Loucy (cell line): ENCODE measurements around the gene PHYKPL.

Experiments used
- H2AFZ ChIP-seq: fragments of 200-600 bp; sonication (generic); 2 replicates; pipeline ENCODE4 v1.6.0; 2016; ENCODE audit warnings: antibody characterized with exemption, mild to moderate bottlenecking, low read length, moderate library complexity
- H3F3A ChIP-seq: fragments of 200-600 bp; 2 replicates; pipeline ENCODE4 v1.6.0; 2016; ENCODE audit warnings: antibody characterized with exemption, low read depth, mild to moderate bottlenecking
- H3K27me3 ChIP-seq: fragments of 200-600 bp; sonication (generic); 2 replicates; pipeline ENCODE4 v1.6.1; 2014; ENCODE audit warnings: low read length, mild to moderate bottlenecking; ENCODE audit not compliant: insufficient read depth, poor library complexity, severe bottlenecking
- H3K36me3 ChIP-seq: fragments of 200-600 bp; sonication (generic); 2 replicates; pipeline ENCODE4 v1.6.1; 2016; ENCODE audit warnings: low read length; ENCODE audit not compliant: insufficient read depth
- H3K4me1 ChIP-seq: fragments of 200-600 bp; sonication (generic); 2 replicates; pipeline ENCODE4 v1.5.1; 2014; ENCODE audit warnings: low read length, mild to moderate bottlenecking; ENCODE audit not compliant: insufficient read depth, poor library complexity, severe bottlenecking
- H3K4me2 ChIP-seq: fragments of 200-600 bp; sonication (generic); 2 replicates; pipeline ENCODE4 v1.6.0; 2014; ENCODE audit warnings: antibody characterized with exemption, low read length, low read depth, mild to moderate bottlenecking; ENCODE audit not compliant: poor library complexity, severe bottlenecking
- H3K4me3 ChIP-seq: fragments of 200-600 bp; sonication (generic); 2 replicates; pipeline ENCODE4 v1.5.1; 2014; ENCODE audit warnings: low read length, mild to moderate bottlenecking, mixed read lengths; ENCODE audit not compliant: poor library complexity, severe bottlenecking
- H3K79me2 ChIP-seq: fragments of 200-600 bp; sonication (generic); 2 replicates; pipeline ENCODE4 v1.6.1; 2014; ENCODE audit warnings: low read length; ENCODE audit not compliant: insufficient read depth
- H3K9ac ChIP-seq: fragments of 200-600 bp; sonication (generic); 2 replicates; pipeline ENCODE4 v1.6.0; 2014; ENCODE audit warnings: mild to moderate bottlenecking, low read depth, low read length, moderate library complexity; ENCODE audit not compliant: poor library complexity, severe bottlenecking
- H3K9me2 ChIP-seq: fragments of 200-600 bp; sonication (generic); replicated peaks from 2 replicates; pipeline ENCODE4 v1.6.1; 2016; ENCODE audit warnings: low read depth, low read length, mixed read lengths
- H3K9me3 ChIP-seq: fragments of 200-600 bp; sonication (generic); 2 replicates; pipeline ENCODE4 v1.6.1; 2014; ENCODE audit warnings: mild to moderate bottlenecking, antibody characterized with exemption, low read length, low read depth; ENCODE audit not compliant: insufficient read depth
- H4K20me1 ChIP-seq: fragments of 200-600 bp; sonication (generic); 2 replicates; pipeline ENCODE4 v1.6.0; 2014; ENCODE audit warnings: antibody characterized with exemption, low read length, mild to moderate bottlenecking; ENCODE audit not compliant: insufficient read depth, poor library complexity, severe bottlenecking
- EZH2phosphoT487 ChIP-seq: fragments of 200-600 bp; IDR thresholded peaks from 2 replicates; pipeline ENCODE4 v1.6.1; 2018; ENCODE audit warnings: antibody characterized with exemption, mild to moderate bottlenecking, moderate library complexity, borderline replicate concordance
- TF ChIP-seq, protein P1 (sequence below): fragments of 200-600 bp; sonication (generic); conservative IDR thresholded peaks from 2 replicates; pipeline ENCODE4 v1.5.1; 2014; ENCODE audit warnings: mild to moderate bottlenecking, antibody characterized with exemption, low read length

PHYKPL gene

DNA sequence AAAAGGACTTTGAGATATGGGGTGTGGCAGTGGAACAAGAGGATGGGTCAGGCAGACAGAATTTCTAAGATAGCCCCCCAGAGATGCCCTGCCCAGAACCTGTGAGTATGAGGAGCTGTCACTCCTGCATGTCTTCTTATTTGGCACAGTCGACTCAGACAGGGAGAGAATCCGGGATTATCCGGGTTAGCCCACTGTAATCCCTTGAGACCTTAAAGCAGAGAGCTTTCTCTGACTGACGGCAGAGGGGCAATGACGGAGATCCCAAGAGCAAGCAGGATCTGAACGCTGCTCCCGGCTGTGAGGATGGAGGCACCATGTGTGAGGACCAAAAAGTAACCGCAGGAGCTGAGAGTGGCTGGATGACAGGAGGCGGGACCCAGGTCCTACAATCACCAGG, 70.1 kb downstream of the PHYKPL start:
- no peak overlapping the region for H3K4me2 ChIP-seq
- no peaks in the 10 kb centered on the region for H3K27me3 ChIP-seq
- no peaks in the 10 kb centered on the region for H4K20me1 ChIP-seq
- H3K9ac ChIP-seq = no peak overlapping the region
- H3K9me3 ChIP-seq = no peaks in the 10 kb centered on the region
- no peak for TF ChIP-seq EZH2phosphoT487
- TF ChIP-seq, protein P1, sequence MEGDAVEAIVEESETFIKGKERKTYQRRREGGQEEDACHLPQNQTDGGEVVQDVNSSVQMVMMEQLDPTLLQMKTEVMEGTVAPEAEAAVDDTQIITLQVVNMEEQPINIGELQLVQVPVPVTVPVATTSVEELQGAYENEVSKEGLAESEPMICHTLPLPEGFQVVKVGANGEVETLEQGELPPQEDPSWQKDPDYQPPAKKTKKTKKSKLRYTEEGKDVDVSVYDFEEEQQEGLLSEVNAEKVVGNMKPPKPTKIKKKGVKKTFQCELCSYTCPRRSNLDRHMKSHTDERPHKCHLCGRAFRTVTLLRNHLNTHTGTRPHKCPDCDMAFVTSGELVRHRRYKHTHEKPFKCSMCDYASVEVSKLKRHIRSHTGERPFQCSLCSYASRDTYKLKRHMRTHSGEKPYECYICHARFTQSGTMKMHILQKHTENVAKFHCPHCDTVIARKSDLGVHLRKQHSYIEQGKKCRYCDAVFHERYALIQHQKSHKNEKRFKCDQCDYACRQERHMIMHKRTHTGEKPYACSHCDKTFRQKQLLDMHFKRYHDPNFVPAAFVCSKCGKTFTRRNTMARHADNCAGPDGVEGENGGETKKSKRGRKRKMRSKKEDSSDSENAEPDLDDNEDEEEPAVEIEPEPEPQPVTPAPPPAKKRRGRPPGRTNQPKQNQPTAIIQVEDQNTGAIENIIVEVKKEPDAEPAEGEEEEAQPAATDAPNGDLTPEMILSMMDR = no peak
- no peaks in the 10 kb centered on the region for H3K4me1 ChIP-seq
- no peaks in the 10 kb centered on the region for H3F3A ChIP-seq
- H3K9me2 ChIP-seq = no peaks in the 10 kb centered on the region
- H3K79me2 ChIP-seq = no peaks in the 10 kb centered on the region
- H2AFZ ChIP-seq = no peak overlapping the region
- no peaks in the 10 kb centered on the region for H3K36me3 ChIP-seq
- no peak overlapping the region for H3K4me3 ChIP-seq

DNA sequence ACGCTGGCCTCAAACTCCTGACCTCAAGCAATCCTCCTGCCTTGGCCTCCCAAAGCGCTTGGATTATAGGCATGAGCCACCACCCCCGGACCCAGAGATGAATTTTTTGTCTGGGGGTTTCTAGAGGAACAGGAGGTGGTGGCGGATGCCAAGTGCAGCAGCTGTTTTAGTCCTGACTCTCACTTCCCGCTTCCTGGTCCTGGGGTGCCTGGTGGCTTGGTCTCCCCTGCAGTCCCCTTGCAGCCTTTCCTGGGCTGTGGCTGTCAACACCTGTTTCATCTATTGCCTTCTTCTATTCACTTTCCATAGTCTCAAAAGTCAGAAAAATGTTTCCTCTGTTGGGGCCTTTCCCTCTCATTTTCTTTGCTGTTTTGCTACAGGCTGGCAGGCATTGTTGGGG, 72.4 kb downstream of the PHYKPL start:
- no peaks in the 10 kb centered on the region for H3K9me3 ChIP-seq
- no peaks in the 10 kb centered on the region for H3K4me1 ChIP-seq

More for the DNA sequence above, 72.4 kb downstream of the PHYKPL start:
- Histone ChIP-seq H3K9ac (no peak overlapping the region), H3F3A (no peaks in the 10 kb centered on the region), H3K79me2 (no peaks in the 10 kb centered on the region), H2AFZ (no peak overlapping the region), H3K36me3 (no peaks in the 10 kb centered on the region), H3K9me2 (no peaks in the 10 kb centered on the region), H4K20me1 (no peaks in the 10 kb centered on the region), H3K4me3 (no peak overlapping the region), H3K4me2 (no peak overlapping the region), H3K27me3 (no peaks in the 10 kb centered on the region)
- TF ChIP-seq, protein P1 = no peak
- no peak for TF ChIP-seq EZH2phosphoT487
